Osteocyte (in vitro differentiated cells): ENCODE data around the gene NECAP2. TPM values are rescaled to one million over a fixed set of nuclear protein-coding genes. Genes with fewer than 3 reads are reported as not detected.
A peak's percentile ranks its signal among the peaks of the same experiment; 100 is the strongest.

Experiments used
- DNase-seq: peaks from one replicate; pipeline ENCODE4 v3.0.0; 2021; ENCODE audit warnings: mixed read lengths; ENCODE audit not compliant: unreplicated experiment; ENCODE audit errors: extremely low spot score
- H3K27ac Mint-ChIP-seq: one replicate; pipeline ENCODE4 v1.8.0; 2021; ENCODE audit warnings: mild to moderate bottlenecking, mixed read lengths; ENCODE audit not compliant: unreplicated experiment
- H3K27me3 Mint-ChIP-seq: one replicate; pipeline ENCODE4 v1.8.0; 2021; ENCODE audit warnings: mixed read lengths; ENCODE audit not compliant: unreplicated experiment
- H3K36me3 Mint-ChIP-seq: one replicate; pipeline ENCODE4 v1.8.0; 2021; ENCODE audit warnings: mixed read lengths; ENCODE audit not compliant: unreplicated experiment
- H3K4me1 Mint-ChIP-seq: one replicate; pipeline ENCODE4 v1.8.0; 2021; ENCODE audit warnings: mixed read lengths; ENCODE audit not compliant: unreplicated experiment
- H3K4me3 Mint-ChIP-seq: one replicate; pipeline ENCODE4 v1.8.0; 2021; ENCODE audit warnings: mild to moderate bottlenecking, moderate library complexity, mixed read lengths; ENCODE audit not compliant: unreplicated experiment
- H3K9me3 Mint-ChIP-seq: one replicate; pipeline ENCODE4 v1.8.0; 2021; ENCODE audit warnings: mixed read lengths; ENCODE audit not compliant: unreplicated experiment
- CTCF ChIP-seq: fragments of 200-600 bp; sonication (generic); IDR thresholded peaks from 2 replicates; pipeline ENCODE4 v1.5.0; 2021; ENCODE audit warnings: antibody characterized with exemption, mild to moderate bottlenecking, moderate library complexity
- long read RNA-seq: library from polyadenylated mRNA; unstranded; transcript quantifications from one replicate; pipeline ENCODE4 v2.0.0, GENCODE V29; 2021
- total RNA-seq: library from RNA; stranded (reverse); gene quantifications from 2 replicates; pipeline ENCODE4 v1.2.1, GENCODE V29; 2021

NECAP2 gene
- total RNA-seq = 62.0 and 67.5 TPM in 2 replicates
- long read RNA-seq, transcript NECAP2-202 (7 exons, 1,929 nt) = minor isoform, 19 of 312 reads
- long read RNA-seq, transcript NECAP2-211 (2 exons, 550 nt) = minor isoform, 5 of 312 reads
- long read RNA-seq, transcript NECAP2-201 (8 exons, 2,070 nt) = major isoform, 255 of 312 reads
- long read RNA-seq, partial matches to known transcripts = 19 of 312 reads
- long read RNA-seq, other reads (novel, unspliced or antisense) = 13 of 312 reads

- peak within 1 kb of the TSS; percentile 82 for H3K4me3 Mint-ChIP-seq
- no peaks in the 10 kb centered on the region for H3K9me3 Mint-ChIP-seq
- TF ChIP-seq CTCF = peak; percentile 90
- peaks cover 9% of the 10 kb centered on the region for H3K36me3 Mint-ChIP-seq
- peak; percentile 98 for DNase-seq
- H3K4me1 Mint-ChIP-seq = peaks cover 21% of the 10 kb centered on the region
- peak within 1 kb of the TSS; percentile 89 for H3K27ac Mint-ChIP-seq
- no peaks in the 10 kb centered on the region for H3K27me3 Mint-ChIP-seq
Measured at GRCh38 chr1:16440470-16441281, at the start of gene NECAP2. Gene NECAP2 (plus strand): TSS chr1:16440724. CDS start chr1:16440762, 38 bp downstream.

- Mint-ChIP-seq H3K27me3 (no peaks in the 10 kb centered on the region), H3K9me3 (no peaks in the 10 kb centered on the region), H3K36me3 (peaks cover 8% of the 10 kb centered on the region)
Measured at GRCh38 chr1:16391411-16391810, 49.1 kb upstream of the NECAP2 start.

DNA sequence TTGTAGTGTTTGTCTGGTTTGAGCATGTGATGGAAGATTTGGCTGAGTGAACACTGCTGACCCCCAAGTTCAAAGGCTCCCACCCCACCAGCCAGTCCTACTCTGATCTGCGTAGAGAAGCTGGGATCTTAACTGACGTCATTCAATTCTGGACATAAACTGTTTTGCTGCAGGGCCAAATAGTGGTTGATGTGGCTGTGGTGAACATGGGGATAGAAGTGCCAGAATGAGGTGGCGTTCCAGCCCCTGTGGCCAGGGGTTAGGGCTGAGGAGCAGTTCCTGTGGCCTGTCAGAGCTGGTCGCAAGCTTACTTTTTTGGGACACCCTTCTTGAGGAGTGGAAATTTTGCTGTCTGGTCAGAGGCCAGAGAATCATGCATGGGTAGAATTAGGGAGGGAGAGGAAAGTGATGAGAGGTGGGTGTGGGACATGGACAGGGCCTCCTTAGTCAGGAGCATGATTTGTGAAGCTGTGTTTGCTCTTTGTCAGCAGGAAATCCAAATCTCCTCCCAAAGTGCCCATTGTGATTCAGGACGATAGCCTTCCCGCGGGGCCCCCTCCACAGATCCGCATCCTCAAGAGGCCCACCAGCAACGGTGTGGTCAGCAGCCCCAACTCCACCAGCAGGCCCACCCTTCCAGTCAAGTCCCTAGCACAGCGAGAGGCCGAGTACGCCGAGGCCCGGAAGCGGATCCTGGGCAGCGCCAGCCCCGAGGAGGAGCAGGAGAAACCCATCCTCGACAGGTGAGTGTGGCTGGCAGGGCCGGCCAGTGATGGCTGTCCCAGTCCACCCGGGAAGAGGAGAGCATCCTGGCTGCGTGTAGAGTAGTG, 47.6 kb upstream of the NECAP2 start:
- H3K4me3 Mint-ChIP-seq = no peak overlapping the region
- H3K27me3 Mint-ChIP-seq = no peaks in the 10 kb centered on the region
- H3K36me3 Mint-ChIP-seq = peaks cover 6% of the 10 kb centered on the region
- peak overlapping the region; percentile 64 for H3K27ac Mint-ChIP-seq
- H3K9me3 Mint-ChIP-seq = no peaks in the 10 kb centered on the region
- TF ChIP-seq CTCF = no peak
- no peak for DNase-seq
- peaks cover 31% of the 10 kb centered on the region for H3K4me1 Mint-ChIP-seq

More at GRCh38 chr1:16391411-16391810, 49.1 kb upstream of the NECAP2 start:
- no peak for DNase-seq
- no peak for TF ChIP-seq CTCF
- H3K4me1 Mint-ChIP-seq = peaks cover 37% of the 10 kb centered on the region
- H3K27ac Mint-ChIP-seq = peak overlapping the region; percentile 64
- no peak overlapping the region for H3K4me3 Mint-ChIP-seq

GRCh38 chr1:16393570-16394521, 46.7 kb upstream of the NECAP2 start:
- peaks cover 8% of the 10 kb centered on the region for H3K36me3 Mint-ChIP-seq
- H3K4me1 Mint-ChIP-seq = peaks cover 29% of the 10 kb centered on the region
- no peaks in the 10 kb centered on the region for H3K27me3 Mint-ChIP-seq
- H3K9me3 Mint-ChIP-seq = no peaks in the 10 kb centered on the region
- peak overlapping the region; percentile 23 for H3K27ac Mint-ChIP-seq
- no peak for DNase-seq
- H3K4me3 Mint-ChIP-seq = no peak overlapping the region
- no peak for TF ChIP-seq CTCF
